Activated CD8-positive, alpha-beta memory T cell treated with anti-CD3 and anti-CD28 coated beads, Interleukin-2, amount 50 U/mL, for 4 hours (primary cell): ENCODE results near the gene KATNIP.

Experiments used
- DNase-seq: peaks from one replicate; pipeline ENCODE4 v3.0.0-alpha.2; 2020

KATNIP gene

DNA sequence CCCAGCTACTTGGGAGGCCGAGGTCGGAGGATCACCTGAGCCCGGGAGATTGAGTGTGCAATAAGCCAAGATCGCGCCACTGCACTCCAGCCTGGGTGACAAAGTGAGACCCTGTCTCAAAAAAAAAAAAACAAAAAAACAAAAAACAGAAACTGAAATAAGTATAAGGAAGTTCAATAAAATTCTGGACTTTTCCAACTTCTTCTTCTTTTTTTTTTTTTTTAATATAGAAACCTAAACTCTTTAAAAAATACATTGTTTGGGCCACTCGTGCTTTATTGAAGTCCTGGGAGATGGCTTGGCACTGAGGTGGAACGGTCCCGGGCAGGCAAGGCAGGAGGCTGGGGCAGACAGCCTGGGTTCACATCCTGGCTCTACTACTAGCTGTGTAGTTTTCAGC lies 36.8 kb downstream of the KATNIP start:
- no peak for DNase-seq

DNA sequence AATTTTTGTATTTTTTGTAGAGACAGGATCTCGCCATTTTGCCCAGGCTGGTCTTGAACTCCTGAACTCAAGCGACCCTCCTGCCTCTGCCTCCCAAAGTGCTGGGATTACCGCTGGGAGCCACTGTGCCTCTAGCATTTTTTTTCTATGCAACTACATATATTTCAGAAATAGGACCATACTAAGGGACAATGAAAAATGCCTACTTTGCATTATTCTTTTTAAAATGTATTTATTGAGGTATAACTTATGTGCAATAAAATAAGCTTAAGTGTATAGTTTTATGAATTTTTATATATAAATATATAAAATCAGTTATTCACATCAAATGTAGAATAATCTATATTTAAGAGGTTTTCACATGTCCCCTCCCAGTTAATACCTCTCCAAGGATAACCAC lies 38.1 kb downstream of the KATNIP start:
- DNase-seq, result no peak

DNA sequence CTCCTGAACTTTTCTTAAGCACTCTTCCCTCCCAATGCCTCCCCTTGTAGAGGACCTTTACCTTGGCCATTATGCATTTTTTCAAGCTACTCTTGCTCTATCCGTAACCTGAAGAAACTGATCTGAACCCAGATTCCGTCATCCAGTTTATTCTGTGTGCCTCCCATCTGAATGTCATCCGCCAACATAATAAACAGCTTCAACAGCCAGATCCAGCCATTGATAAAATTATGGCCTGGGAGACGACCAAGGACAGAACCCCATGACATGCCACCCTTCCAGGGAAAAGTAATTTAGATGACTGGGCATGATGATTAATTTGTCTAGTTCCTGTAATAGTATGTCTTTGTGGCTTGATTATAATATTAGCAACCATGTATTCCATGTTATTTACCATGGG lies 41.9 kb downstream of the KATNIP start:
- DNase-seq, result no peak

DNA sequence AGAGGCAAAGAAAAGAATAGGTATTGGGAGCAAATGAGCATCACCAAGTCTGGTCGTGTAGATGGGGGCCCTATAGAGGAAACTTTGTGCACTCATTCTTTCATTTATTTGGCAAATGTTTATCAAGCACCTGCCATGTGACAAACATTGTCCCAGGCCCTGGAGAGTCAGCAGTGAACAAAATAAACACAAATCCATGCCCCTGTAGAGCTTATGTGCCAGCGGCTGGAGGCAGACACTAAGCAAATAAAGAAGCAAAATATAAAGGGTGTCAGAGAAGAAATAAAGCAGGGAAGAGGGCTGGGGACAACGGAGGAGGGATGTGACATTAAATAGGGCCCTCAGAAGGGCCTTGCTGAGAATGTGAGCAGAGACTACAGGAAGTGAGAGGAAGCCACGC lies 45.5 kb downstream of the KATNIP start:
- DNase-seq, result no peak

DNA sequence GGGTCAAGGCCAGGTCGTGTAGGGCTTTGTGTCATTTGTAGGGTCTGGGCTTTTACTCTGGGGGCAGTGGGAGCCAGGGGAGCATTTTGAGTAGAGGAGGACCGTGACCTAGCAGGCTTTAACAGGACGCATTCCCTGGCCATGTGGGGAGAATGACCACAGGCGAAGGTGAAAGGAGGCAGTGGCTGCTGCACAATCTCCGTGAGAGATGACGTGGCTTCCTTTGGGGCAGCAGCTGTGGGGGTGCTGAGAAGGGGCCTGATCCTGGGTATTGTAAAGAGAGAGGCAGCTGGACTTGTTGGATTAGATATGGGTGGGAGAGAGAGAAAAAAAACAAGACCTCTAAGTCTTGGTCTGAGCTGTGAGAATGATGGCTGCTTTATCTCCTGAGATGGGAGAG lies 46.0 kb downstream of the KATNIP start:
- DNase-seq, result no peak

DNA sequence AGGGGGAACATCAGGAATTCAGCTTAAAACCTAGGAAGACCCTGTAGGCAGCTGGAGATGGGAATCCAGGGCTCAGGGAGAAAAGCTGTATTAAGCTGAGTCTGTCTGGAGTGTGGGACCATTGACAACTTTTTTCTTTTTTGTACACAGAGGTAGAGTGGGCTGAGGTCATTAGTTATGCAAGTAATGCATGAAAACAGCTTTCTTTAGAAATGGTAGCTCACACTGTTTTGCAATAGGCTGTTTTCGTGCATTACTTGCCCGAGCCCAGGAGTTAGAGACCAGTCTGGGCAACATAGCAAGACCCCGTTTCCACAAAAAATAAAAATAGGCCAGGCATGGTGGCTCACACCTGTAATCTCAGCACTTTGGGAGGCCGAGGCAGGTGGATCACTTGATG lies 46.5 kb downstream of the KATNIP start:
- no peak for DNase-seq

DNA sequence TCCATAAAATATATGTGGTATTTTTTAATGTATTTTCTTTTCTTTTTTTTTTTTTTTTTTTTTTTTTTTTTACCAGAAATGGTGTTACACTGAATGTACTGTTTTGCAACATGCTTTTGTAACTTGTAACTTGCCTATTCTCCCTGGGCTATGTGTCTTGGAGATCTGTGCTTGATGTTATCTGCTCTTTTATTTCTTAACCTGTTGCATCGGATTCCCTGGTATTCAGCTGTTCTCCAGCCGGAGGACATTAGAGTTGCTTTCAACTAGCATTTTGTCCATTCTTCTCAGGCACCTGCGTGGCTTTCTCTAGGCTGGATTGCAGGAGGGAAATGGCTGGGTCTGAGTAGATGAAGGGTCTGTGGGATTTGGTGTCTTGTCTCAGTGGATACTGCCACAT lies 47.4 kb downstream of the KATNIP start:
- no peak for DNase-seq

DNA sequence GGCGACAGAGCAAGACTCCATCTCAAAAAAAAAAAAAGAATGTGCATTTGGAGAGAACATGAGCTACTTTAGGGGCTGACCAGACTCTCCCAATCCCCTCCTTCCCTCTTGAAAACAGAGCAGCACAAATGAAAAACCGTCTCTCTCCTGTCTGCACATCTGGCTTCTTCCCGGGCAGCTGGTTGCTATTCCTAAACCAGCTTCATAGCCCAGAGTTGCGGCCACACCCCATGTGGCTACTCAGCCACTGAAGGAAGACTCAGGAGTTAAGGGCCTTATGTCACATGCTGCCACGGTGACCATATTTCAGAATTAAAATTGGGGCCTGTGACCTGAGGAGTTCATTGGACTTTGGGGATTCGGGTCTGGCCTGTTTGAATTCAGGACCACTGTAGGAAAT lies 48.3 kb downstream of the KATNIP start:
- DNase-seq, result no peak

DNA sequence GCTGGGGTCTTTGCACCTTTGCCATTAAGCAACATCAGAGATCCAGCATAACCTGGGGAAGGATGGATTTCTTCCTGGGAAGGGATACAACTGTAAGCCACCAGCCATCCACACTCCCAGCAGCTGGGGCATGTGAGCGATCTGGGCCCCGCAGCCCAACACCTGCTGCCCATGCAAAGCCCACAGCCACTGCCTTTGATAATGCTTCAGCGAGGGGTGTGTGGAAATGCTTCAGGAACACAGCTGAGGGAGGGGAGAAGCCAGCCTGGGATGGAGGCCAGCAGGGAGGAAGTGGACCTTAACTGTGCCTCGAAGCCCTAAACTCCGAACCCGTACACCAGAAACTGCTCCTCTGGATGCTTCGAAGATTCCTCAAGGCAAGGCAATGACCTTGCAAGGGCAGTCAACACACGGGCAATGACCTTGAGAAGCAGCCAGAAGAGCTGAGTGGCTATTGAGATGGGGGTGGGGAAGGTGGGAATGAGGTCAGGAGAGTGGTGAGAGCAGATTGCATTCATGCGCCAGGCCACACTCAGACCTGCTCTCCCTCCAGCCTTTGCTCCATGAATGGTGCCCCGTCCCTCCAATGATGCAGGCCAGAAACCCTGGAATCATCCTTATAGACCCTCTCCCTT lies 49.1 kb downstream of the KATNIP start:
- no peak for DNase-seq

DNA sequence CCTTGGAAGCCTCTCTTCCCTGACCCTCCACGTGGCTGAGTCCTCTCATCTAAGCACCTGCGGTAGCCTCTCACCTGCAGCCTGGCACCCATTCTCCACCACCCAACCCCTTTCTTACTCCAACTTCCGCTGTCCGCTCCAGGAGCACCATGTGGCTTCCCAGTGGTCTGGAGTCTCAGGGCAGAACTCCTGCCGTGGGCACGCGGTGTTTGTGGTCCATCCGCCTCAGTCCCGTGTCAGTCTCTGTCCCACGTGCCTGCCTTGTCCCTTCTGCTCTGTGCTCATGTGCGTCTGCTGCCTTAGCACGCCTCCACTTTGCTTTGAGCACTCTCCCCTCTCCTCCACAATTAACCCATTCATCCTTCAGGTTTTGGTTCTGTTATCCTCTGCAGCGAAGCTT lies 49.7 kb downstream of the KATNIP start:
- DNase-seq, result no peak
